K562 (cell line): ENCODE measurements around the gene CDIPT. TPM values are rescaled to one million over a fixed set of nuclear protein-coding genes. Genes with fewer than 3 reads are reported as not detected.
A peak's percentile ranks its signal among the peaks of the same experiment; 100 is the strongest.

Experiments
- ATAC-seq: fragments of 200-7000 bp; cut with Tn5 transposase; 3 replicates; pipeline ENCODE4 v1.9.1; 2020; ENCODE audit warnings: moderate library complexity
- BruUV-seq: library from RNA; stranded (reverse); fragments of 400-500 nt; replicated peaks from 2 replicates; lab custom pipeline; 2021; lab: Mats Ljungman, UMichigan
- CTCF ChIA-PET: fragments of 300-600 bp; formaldehyde crosslinking; extraction: SDS; loops from one replicate; lab custom pipeline; 2021; ENCODE audit warnings: low intra/inter-chr PET ratio; lab: Yijun Ruan, JAX
- POLR2A ChIA-PET: fragments of 300-600, 350-650 bp; sonication (Branson Sonifier 250); formaldehyde crosslinking; extraction: SDS; loops from one replicate; lab custom pipeline; 2021; ENCODE audit warnings: antibody characterized with exemption, inconsistent platforms; lab: Yijun Ruan, JAX
- DNase-seq, 4 experiments: peaks; one replicate each; pipeline versions ENCODE4 v3.0.0 to v3.0.0-alpha.2; 2011 to 2018; ENCODE audit warnings: low spot score in 3 of 4, mixed read lengths in 3 of 4; ENCODE audit errors: extremely low read depth in 1 of 4
- FAIRE-seq: peaks from 2 replicates; lab custom pipeline; 2011; peaks lifted over from hg19 to GRCh38; lab: Jason Lieb, UNC
- H2AFZ ChIP-seq: 2 replicates; pipeline ENCODE4 v1.6.0; 2011; ENCODE audit warnings: low read depth, low read length, control low read depth, inconsistent platforms
- H3K27ac ChIP-seq: fragments of 200-600 bp; 3 replicates; pipeline ENCODE4 v1.8.0; 2011; ENCODE audit warnings: low read depth, mild to moderate bottlenecking, control low read depth, inconsistent platforms, low read length, moderate library complexity, mixed read lengths; ENCODE audit errors: extremely low read depth
- H3K27me3 ChIP-seq, 2 experiments: fragments of 300-600 bp in 1 of 2; 2 replicates in 1 of 2; 3 replicates in 1 of 2; pipeline versions ENCODE4 v1.6.0 to v1.8.0; 2011; ENCODE audit warnings: inconsistent platforms in 2 of 2, low read length in 2 of 2, mild to moderate bottlenecking in 1 of 2, mixed read lengths in 1 of 2, moderate library complexity in 1 of 2; ENCODE audit not compliant: control insufficient read depth in 2 of 2, insufficient read depth in 2 of 2
- H3K36me3 ChIP-seq: fragments of 300-600 bp; 3 replicates; pipeline ENCODE4 v1.8.0; 2011; ENCODE audit warnings: mild to moderate bottlenecking, low read length, inconsistent platforms; ENCODE audit not compliant: control insufficient read depth, insufficient read depth
- H3K4me1 ChIP-seq, 2 experiments: fragments of 200-600 bp in 1 of 2; replicated peaks in 1 of 2; 2 replicates in 1 of 2; 3 replicates in 1 of 2; pipeline versions ENCODE4 v1.5.1 to v1.8.0; 2011; ENCODE audit warnings: inconsistent platforms in 2 of 2, low read length in 2 of 2, mild to moderate bottlenecking in 1 of 2, mixed read lengths in 1 of 2, moderate library complexity in 1 of 2; ENCODE audit not compliant: control insufficient read depth in 2 of 2, insufficient read depth in 2 of 2
- H3K4me2 ChIP-seq: 2 replicates; pipeline ENCODE4 v1.6.1; 2011; ENCODE audit warnings: low read length, control low read depth, inconsistent platforms, mixed read lengths; ENCODE audit not compliant: insufficient read depth
- H3K4me3 ChIP-seq: fragments of 200-600 bp; sonication (generic), shearing (Covaris generic); 2 replicates; pipeline ENCODE4 v1.5.1; 2016; ENCODE audit warnings: control low read depth, inconsistent platforms
- H3K79me2 ChIP-seq: fragments of 200-600 bp; 3 replicates; pipeline ENCODE4 v1.8.0; 2011; ENCODE audit warnings: low read length, inconsistent platforms; ENCODE audit not compliant: control insufficient read depth, insufficient read depth
- H3K9ac ChIP-seq, 2 experiments: 2 replicates each; pipeline versions ENCODE4 v1.6.0 to v1.6.1; 2011; ENCODE audit warnings: low read depth in 2 of 2, low read length in 2 of 2, control low read depth in 1 of 2, inconsistent platforms in 1 of 2, mild to moderate bottlenecking in 1 of 2, mixed read lengths in 1 of 2; ENCODE audit not compliant: insufficient read depth in 1 of 2
- H3K9me1 ChIP-seq: one replicate; pipeline ENCODE4 v1.6.0; 2011; ENCODE audit warnings: inconsistent platforms, mild to moderate bottlenecking, low read length, moderate library complexity; ENCODE audit not compliant: control insufficient read depth, insufficient read depth
- H3K9me3 ChIP-seq: replicated peaks from 2 replicates; pipeline ENCODE4 v1.5.1; 2011; ENCODE audit warnings: low read depth, low read length, inconsistent platforms; ENCODE audit not compliant: control insufficient read depth, insufficient read depth
- H4K20me1 ChIP-seq: replicated peaks from 2 replicates; pipeline ENCODE4 v1.6.1; 2011; ENCODE audit warnings: low read length, inconsistent platforms, mixed read lengths; ENCODE audit not compliant: control insufficient read depth, insufficient read depth
- HMG20B ChIP-seq: fragments of 250-450 bp; sonication (Bioruptor Pico); IDR thresholded peaks from 2 replicates; pipeline ENCODE4 v1.5.0; 2021; ENCODE audit warnings: mild to moderate bottlenecking
- SP1 ChIP-seq: sonication (generic); formaldehyde crosslinking; IDR thresholded peaks from 2 replicates; pipeline ENCODE4 v1.8.1; 2022; ENCODE audit warnings: mild to moderate bottlenecking, missing genetic modification reagents
- ZBTB26 ChIP-seq: fragments of 450-650 bp; formaldehyde crosslinking; IDR thresholded peaks from 2 replicates; pipeline ENCODE4 v1.4.0; 2022; ENCODE audit warnings: missing genetic modification characterization
- ZNF583 ChIP-seq: fragments of 250-450 bp; sonication (Bioruptor Pico); IDR thresholded peaks from 2 replicates; pipeline ENCODE4 v1.4.0; 2020
- WGBS: fragments of 100-300 bp; shearing (Covaris generic); methylation state at CpG from one replicate; pipeline ENCODE4 v1.1.6; 2016; ENCODE audit warnings: low coverage, mixed read lengths; ENCODE audit not compliant: insufficient coverage; ENCODE audit errors: missing lambda C conversion rate; 5-methylcytosine and 5-hydroxymethylcytosine counted together
- in situ Hi-C: fragments of 300-500 bp; cut with MboI; formaldehyde crosslinking; loops from 4 replicates; pipeline ENCODE4 v1.15.0; 2018; ENCODE audit warnings: inconsistent platforms, mixed read lengths
- intact Hi-C: fragments of 100-400 bp; cut with micrococcal nuclease; formaldehyde crosslinking; loops from 2 replicates; pipeline ENCODE4 v1.14.2; 2022
- polyA plus RNA-seq, 8 experiments: library from polyadenylated mRNA; depleted of rRNA in 4 of 8; stranded (reverse) in 5 of 8; unstranded in 3 of 8; fragments of >200 nt; fragmentation: Nextera tagmentation in 2 of 8; fragmentation: Illumina TruSeq in 1 of 8; extraction: Ambion mirVana in 2 of 8; extraction: Trizol in 1 of 8; gene quantifications; 2 replicates each; pipeline versions ENCODE4 v1.2.1 to v1.2.3, GENCODE V29; 2011 to 2014; ENCODE audit warnings: inconsistent platforms in 1 of 8, missing spikeins in 1 of 8
- total RNA-seq, 7 experiments: library from RNA; depleted of rRNA in 6 of 7; stranded (reverse); fragments of >200 nt in 6 of 7; fragmentation: Illumina TruSeq in 2 of 7; extraction: Trizol in 2 of 7; gene quantifications; 2 replicates each; pipeline versions ENCODE4 v1.2.1 to v1.2.3, GENCODE V29; 2011 to 2021; ENCODE audit warnings: low replicate concordance in 1 of 7

CDIPT gene
- total and polyA plus RNA-seq, 9 of the 15 experiments (the other 6 are each of a cell fraction or from before 2014, with no cell fraction given) = 1.3 to 37.0 (median 23.0) TPM

GRCh38 chr16:29900888-29901606 lies 38.0 kb upstream of the CDIPT start:
- no TSS peak for BruUV-seq
- in situ Hi-C loops = no loop called here
- Histone ChIP-seq H2AFZ (0 out of 2 replicates have a peak overlapping the region, but pooled peaks have one; percentile 68), H3K4me1 (peaks cover 0 to 35% of the 10 kb centered on the region in 2 experiments; a peak in 3 of 5 replicates), H3K9me3 (no peaks in the 10 kb centered on the region), H3K4me2 (peak overlapping the region; percentile 74; the same call in 1 of the 2 replicates), H4K20me1 (peaks cover 9% of the 10 kb centered on the region; the same call in 1 of the 2 replicates), H3K9me1 (peaks cover 3% of the 10 kb centered on the region), H3K4me3 (no peak overlapping the region; the same call in 1 of the 2 replicates), H3K27me3 (peaks cover 9 to 17% of the 10 kb centered on the region in 2 experiments), H3K79me2 (no peaks in the 10 kb centered on the region), H3K27ac (no peak overlapping the region), H3K9ac (no peak overlapping the region)
- WGBS = 42% methylated on average over 13 of the region's 31 CpGs
- POLR2A ChIA-PET = interaction anchor here (0.6 to 1.8 kb wide), 6 partner anchors 10 to 210 kb away, joined by 3 to 5 read pairs (median 4); partner anchors contain the start of gene TAOK2
- CTCF ChIA-PET = no interaction called here
- FAIRE-seq = no peak
- no peak for DNase-seq
- intact Hi-C loops = no loop called here
- no peak for ATAC-seq
- TF ChIP-seq HMG20B (CRISPR knock-in tag) (no peak), ZBTB26 (CRISPR knock-in tag) (0 out of 2 replicates have a peak, but pooled peaks have one; percentile 47), ZNF583 (no peak), SP1 (CRISPR knock-in tag) (no peak)
- TF ChIP-seq, all 486 proteins: peak for 1
- no peaks in the 10 kb centered on the region for H3K36me3 ChIP-seq
